Measurements from ENCODE around the gene TEDDM1. TPM values are rescaled to one million over a fixed set of nuclear protein-coding genes. Genes with fewer than 3 reads are reported as not detected.

TEDDM1 gene
- total and polyA plus RNA-seq, 4 donors, result 0.08 TPM; not detected in 3

- Histone ChIP-seq H3K9me3 (ENCODE audit: control insufficient read depth in 4 of 4, low read length in 3 of 4) (no peaks in the 10 kb centered on the region), H3K9ac (ENCODE audit: low read depth in 1 of 2, low read length in 2 of 2) (no peak overlapping the region), H3K4me3 (ENCODE audit: low read depth in 1 of 3, low read length in 3 of 3) (no peak overlapping the region), H3K4me1 (ENCODE audit: control insufficient read depth in 4 of 4, insufficient read depth in 4 of 4, low read length in 3 of 4) (no peaks in the 10 kb centered on the region), H3K36me3 (ENCODE audit: control insufficient read depth in 4 of 4, insufficient read depth in 3 of 4, low read depth in 1 of 4, low read length in 3 of 4) (no peaks in the 10 kb centered on the region), H3K27me3 (ENCODE audit: control insufficient read depth in 4 of 4, insufficient read depth in 4 of 4, low read length in 3 of 4) (no peaks in the 10 kb centered on the region), H3K27ac (ENCODE audit: low read depth in 1 of 2, low read length in 2 of 2) (no peak overlapping the region)
- no peak for DNase-seq (ENCODE audit: low spot score)
- 97% methylated on average over 4 of the region's 4 CpGs for WGBS
- no peak for TF ChIP-seq SP1 (IDR thresholded peaks at IDR 0.05)
- TF ChIP-seq FOXA1 (IDR thresholded peaks at IDR 0.05), result no peak
- TF ChIP-seq GABPA (IDR thresholded peaks at IDR 0.05 in 1 of 2, conservative IDR thresholded peaks at IDR 0.05 in 1 of 2), result no peak
- TF ChIP-seq RXRA (IDR thresholded peaks at IDR 0.05), result no peak
- no peak for TF ChIP-seq RAD21 (IDR thresholded peaks at IDR 0.05)
- no peak for TF ChIP-seq EGR1 (IDR thresholded peaks at IDR 0.05; ENCODE audit: low read depth in 2 of 2)
- TF ChIP-seq FOXA2 (IDR thresholded peaks at IDR 0.05), result no peak
- no peak for TF ChIP-seq REST (IDR thresholded peaks at IDR 0.05)
- no peak for TF ChIP-seq CTCF (IDR thresholded peaks at IDR 0.05; ENCODE audit: low read depth, low read length, missing input control)
- no peak for TF ChIP-seq JUND (IDR thresholded peaks at IDR 0.05)
- TF ChIP-seq NR2F2 (IDR thresholded peaks at IDR 0.05), result no peak
- no peak for TF ChIP-seq HNF4A (conservative IDR thresholded peaks at IDR 0.05)
- TF ChIP-seq ZBTB33 (IDR thresholded peaks at IDR 0.05), result no peak
- TF ChIP-seq ATF3 (IDR thresholded peaks at IDR 0.05), result no peak
- TF ChIP-seq YY1 (IDR thresholded peaks at IDR 0.05), result no peak
- no peak for TF ChIP-seq MAX (IDR thresholded peaks at IDR 0.05)
Measured at GRCh38 chr1:182357913-182358312, 42.6 kb downstream of the TEDDM1 start.

GRCh38 chr1:182357171-182357570 is 43.3 kb downstream of the TEDDM1 start:
- TF ChIP-seq GABPA (IDR thresholded peaks at IDR 0.05 in 1 of 2, conservative IDR thresholded peaks at IDR 0.05 in 1 of 2) (no peak), FOXA2 (IDR thresholded peaks at IDR 0.05) (no peak), MAX (IDR thresholded peaks at IDR 0.05) (no peak), RXRA (IDR thresholded peaks at IDR 0.05) (no peak), YY1 (IDR thresholded peaks at IDR 0.05) (no peak), FOXA1 (IDR thresholded peaks at IDR 0.05) (no peak), TAF1 (conservative IDR thresholded peaks at IDR 0.05) (no peak), SP1 (IDR thresholded peaks at IDR 0.05) (no peak), EGR1 (IDR thresholded peaks at IDR 0.05; ENCODE audit: low read depth in 2 of 2) (no peak), ATF3 (IDR thresholded peaks at IDR 0.05) (no peak), ZBTB33 (IDR thresholded peaks at IDR 0.05) (no peak), NR2F2 (IDR thresholded peaks at IDR 0.05) (no peak), HNF4G (IDR thresholded peaks at IDR 0.05) (no peak), JUND (IDR thresholded peaks at IDR 0.05) (no peak), HNF4A (conservative IDR thresholded peaks at IDR 0.05) (no peak), RAD21 (IDR thresholded peaks at IDR 0.05) (no peak)
- Histone ChIP-seq H3K36me3 (ENCODE audit: control insufficient read depth in 4 of 4, insufficient read depth in 3 of 4, low read depth in 1 of 4, low read length in 3 of 4) (no peaks in the 10 kb centered on the region), H3K9ac (ENCODE audit: low read depth in 1 of 2, low read length in 2 of 2) (no peak overlapping the region), H3K4me1 (ENCODE audit: control insufficient read depth in 4 of 4, insufficient read depth in 4 of 4, low read length in 3 of 4) (no peaks in the 10 kb centered on the region), H3K4me3 (ENCODE audit: low read depth in 1 of 3, low read length in 3 of 3) (no peak overlapping the region), H3K27ac (ENCODE audit: low read depth in 1 of 2, low read length in 2 of 2) (no peak overlapping the region), H3K9me3 (ENCODE audit: control insufficient read depth in 4 of 4, low read length in 3 of 4) (no peaks in the 10 kb centered on the region), H3K27me3 (ENCODE audit: control insufficient read depth in 4 of 4, insufficient read depth in 4 of 4, low read length in 3 of 4) (no peaks in the 10 kb centered on the region)
- no peak for DNase-seq (ENCODE audit: low spot score)
- 85% methylated on average over 2 of the region's 2 CpGs for WGBS
